Measurements from ENCODE around the gene LARP1. TPM values are rescaled to one million over a fixed set of nuclear protein-coding genes. Genes with fewer than 3 reads are reported as not detected.

Gene LARP1
- total RNA-seq, 1 donor from 2014 or later: 37.4 TPM

DNA sequence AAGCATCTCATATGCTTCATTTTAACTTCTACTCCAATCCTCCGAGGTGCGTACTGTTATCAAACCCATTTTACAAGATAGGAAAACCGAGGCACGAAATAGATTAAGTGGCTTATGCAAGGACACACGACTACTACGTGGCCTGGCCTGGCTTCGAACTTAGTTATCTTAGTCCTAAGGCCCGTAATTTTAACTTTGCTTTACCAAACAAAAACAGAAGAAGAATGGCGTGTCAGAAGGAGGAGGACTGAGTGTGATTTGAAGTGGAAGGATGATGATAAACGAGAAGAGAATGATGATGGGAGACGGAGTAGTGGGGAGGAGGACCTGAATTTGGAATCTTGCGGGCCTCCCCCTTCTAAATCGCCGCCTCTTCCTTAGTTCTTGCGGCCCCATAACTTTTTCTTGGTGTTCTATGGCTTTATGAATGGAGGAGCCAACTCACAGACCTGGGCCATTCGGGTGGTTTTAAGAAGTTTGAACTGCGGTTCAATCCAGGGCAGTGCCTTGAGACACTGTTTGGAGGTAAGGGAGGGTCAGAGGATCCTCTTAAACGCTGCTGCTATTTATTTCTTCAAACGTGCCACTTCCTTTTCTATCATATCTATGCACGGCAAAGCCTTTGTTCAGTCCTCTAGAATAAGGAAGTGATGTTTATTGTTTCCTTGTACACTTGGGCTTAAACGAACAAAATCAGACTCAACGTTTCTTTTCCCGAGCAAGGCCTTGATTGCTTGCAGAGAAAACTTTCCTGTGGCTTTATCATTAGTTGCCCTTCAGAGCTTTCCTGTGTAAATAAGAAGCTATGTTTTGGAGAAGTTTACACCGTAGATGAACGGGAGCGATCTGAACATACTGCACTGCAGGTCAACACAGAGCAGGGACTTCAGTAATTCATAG lies 104.0 kb downstream of the LARP1 start:
- DNase-seq: no peak

- no peak for DNase-seq
Measured at GRCh38 chr5:154860123-154860522, 104.9 kb downstream of the LARP1 start.

GRCh38 chr5:154860765-154861164 lies 105.6 kb downstream of the LARP1 start:
- no peak for DNase-seq

DNA sequence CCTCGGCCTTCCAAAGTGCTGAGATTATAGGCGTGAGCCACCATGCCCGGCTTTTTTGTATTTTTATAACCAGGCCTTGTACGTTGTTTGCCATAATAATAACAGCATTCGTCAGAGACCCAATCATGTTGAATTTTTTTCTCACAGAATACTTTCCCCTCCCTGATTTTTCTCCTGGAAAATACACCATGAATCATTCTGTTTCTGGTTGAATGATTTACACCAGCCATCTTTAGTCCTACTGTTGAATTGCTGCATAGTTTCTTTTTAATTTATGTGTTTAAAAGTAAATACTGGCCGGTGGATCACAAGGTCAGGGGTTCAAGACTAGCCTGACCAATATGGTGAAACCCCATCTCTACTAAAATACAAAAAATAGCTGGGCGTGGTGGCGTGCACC lies 106.8 kb downstream of the LARP1 start:
- no peak for DNase-seq

- DNase-seq: no peak
Measured at GRCh38 chr5:154862766-154863165, 107.6 kb downstream of the LARP1 start.

DNA sequence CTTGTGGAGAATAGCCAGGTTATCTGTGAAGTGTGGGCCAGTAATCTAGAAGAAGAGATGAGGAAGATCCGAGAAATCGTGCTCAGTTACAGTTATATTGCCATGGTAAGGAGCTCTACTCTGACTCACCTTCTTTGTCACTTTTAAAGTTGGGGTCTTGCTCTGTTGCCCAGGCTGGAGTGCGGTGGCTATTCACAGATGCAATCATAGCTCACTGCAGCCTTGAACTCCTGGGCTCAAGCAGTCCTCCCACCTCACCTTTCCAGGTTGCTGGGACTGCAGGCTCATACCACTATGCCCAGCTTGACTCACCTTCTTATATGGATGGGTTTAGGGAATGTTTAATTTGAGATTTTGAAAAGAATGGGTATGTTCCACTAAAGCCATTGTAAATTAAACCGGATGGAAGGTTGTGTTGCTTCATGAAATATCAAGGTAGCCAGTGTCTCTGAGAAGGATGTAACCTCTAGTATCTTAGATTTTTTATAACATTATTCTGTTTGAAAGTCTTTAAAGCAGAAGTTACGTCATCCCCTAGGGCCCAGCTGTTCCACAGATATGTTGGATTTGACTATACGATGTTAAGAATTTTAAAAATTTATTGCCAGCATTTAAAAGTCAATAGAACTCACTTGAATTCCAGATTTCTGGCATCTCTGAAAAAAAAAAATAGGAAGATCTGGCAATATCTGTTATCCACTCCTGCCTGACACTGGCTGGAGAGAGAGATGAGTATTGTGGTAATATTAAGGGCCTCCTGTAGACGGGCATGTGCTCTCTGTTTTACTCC lies 108.3 kb downstream of the LARP1 start:
- DNase-seq: no peak

DNA sequence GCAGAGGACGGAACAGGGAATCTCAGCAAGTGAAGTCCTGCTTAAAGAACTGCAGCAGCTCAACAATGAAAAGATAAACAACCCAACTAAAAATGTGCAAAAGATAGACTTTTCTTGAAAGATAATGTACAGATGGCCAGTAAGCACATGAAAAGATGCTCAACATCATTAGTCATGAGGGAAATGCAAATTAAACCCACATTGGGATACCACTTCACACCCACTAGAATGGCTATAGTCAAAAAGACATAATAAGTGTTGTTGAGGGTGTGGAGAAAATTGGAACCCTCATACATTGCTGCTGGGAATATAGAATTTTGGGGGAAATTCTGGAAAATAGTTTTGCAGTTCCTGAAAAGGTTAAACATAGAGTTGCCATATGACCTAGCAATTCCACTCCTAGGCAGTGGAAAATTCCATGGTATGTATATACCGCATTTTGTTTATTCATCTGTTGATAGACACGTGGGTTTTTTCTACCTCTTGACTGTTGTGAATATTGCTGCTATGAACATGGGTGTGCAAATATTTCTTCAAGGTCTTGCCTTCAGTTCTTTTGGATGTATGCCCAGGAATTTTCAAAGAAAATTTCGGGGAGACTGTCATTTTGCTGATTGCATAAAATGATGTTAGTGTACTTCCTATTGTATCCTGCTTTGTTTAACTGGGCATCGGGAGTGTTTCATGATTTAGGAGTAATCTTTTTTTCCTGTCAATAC lies 110.4 kb downstream of the LARP1 start:
- DNase-seq: no peak

DNA sequence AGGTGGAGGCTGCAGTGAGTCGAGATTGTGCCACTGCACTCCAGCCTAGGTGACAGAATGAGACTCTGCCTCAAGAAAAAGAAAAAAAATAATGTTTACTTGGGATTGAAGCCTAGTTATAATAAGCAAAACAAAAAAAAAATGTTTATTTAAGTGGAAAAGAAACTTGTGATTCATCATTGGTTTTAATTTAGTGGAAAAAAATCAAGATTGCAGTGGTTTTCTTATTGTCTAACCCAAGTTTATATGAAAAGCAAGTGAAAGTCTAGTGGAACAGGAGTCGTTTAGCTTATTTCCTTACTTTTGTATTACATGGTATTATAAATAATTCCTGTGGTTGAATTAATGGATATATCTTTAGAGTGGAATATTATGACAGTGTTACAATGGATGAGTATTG lies 111.7 kb downstream of the LARP1 start:
- no peak for DNase-seq

Small RNA genes within 50 kb of the gene (small RNA-seq; reads per million reads assigned to genes)
- gene MIR378H (not detected), gene RF00019 (not detected)

Other genes starting within 250 kb of the LARP1 start
- 7.2 TPM for gene FAXDC2, start 95.2 kb downstream of the LARP1 start, total RNA-seq
- 139 TPM for gene CNOT8, start 103.2 kb downstream of the LARP1 start, total RNA-seq
- gene GEMIN5, start 182.8 kb downstream of the LARP1 start, total RNA-seq: 23.1 TPM
- 42.1 TPM for gene MRPL22, start 185.7 kb downstream of the LARP1 start, total RNA-seq

All from occipital lobe (tissue), 3 donors.